NCI-H1930 (cell line): ENCODE measurements around the gene RALB.

Experiments used
- DNase-seq, 2 experiments: peaks; one replicate each; lab custom pipeline; 2025; lab: John Stamatoyannopoulos, UW

RALB gene

GRCh38 chr2:120262761-120263428, 10.2 kb downstream of the RALB start:
- no peak for DNase-seq

DNA sequence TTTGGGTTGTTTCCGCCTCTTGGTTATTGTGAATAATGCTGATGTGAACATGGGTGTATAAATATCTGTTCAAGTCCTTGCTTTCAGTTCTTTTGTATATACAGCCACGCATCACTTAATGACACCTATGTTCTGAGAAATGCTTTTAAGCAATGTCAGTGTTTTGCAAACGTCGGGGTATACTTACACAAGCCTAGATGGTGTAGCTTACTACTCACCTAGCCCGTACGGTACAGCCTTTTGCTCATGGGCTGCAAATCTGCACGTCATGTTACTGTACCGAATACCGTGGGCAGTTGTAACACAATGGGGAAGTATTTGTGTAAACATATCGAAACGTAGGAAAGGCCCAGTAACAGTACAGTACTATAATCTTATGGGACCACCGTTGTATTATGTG, 12.4 kb downstream of the RALB start:
- DNase-seq: no peak

- no peak for DNase-seq
These were observed 14.7 kb downstream of the RALB start for GRCh38 chr2:120267348-120267747.

- DNase-seq: no peak
These were observed 16.6 kb downstream of the RALB start for GRCh38 chr2:120269076-120269744.

DNA sequence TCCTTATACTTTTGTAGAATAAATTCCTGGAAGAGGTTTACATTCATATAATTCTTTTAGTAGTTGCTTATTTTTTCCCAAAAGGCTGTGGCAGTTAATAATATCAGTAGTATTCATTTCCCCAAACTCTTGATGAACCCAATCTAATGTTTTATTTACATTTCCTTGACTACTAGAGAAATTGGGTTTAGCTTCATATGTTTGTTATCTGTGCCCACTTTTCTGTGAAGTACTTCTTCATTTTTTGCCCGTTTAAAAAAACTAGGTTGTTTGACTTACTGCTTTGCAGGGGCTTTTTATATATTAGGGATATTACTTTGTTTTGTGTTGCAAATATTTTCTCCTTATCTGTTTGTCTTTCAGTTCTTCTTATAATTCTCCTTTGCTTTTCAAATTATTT, 17.2 kb downstream of the RALB start:
- DNase-seq: no peak

DNA sequence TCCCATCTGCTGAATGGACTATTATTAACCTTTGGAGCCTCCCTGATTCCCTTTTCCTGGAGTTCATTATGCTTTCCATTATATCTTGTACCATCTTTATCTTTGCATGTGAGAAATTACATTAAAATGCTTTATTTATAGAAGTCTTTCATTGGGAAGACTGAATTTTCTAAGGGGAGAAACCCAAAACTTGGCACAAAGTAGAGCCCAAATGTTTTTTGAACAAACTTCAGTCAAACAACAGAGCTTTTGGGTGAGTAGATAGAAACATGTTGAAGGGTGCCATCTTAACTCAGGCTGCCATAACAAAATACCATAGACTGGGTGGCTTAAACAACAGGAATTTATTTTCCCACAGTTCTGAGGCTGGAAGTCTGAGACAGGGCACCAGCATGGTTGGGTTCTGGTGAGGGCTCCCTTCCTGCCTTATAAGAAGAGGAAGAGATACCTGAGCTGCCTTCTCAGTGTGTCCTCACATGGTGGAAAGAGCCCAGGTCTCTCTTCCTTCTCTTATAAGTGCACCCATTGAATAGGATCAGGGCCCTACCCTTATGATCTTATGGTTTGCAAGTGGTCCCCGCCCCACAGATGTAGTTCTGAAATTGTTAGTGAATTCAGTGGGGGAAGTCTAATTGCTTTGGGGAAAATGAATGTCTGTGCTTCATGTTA, 19.2 kb downstream of the RALB start:
- no peak for DNase-seq

DNA sequence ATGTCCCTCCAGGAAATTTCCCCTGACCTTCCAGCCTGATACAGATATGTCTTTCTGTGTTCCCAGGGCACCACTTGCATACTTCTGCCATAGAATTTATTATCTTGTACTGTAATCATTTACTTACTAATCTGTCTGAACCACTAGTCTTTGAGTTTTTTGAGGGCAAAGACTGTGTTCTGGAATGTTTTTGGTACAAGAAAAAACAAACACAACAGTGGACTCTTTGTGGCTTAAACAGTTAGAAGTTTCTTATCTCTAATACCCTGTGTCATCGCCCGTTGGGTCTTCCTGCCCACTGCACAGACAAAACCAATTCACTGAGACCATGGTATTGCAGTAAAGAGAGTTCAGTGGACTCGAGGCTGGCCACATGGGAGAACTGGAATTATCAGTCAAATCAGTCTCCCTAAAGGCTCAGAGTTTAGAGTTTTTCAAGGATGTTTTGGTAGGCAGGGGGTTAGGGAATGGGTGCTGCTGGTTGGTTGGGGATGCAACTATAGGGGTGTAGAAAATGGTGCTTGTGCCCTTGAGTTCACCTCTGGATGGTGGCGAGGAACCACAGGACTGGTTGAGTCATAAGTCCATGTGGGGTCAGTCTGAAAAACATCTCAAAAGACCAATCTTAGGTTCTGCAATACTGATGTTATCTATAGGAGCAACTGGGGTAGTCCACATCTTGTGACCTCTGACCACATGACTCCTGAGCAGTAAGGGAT, 20.3 kb downstream of the RALB start:
- no peak for DNase-seq

DNA sequence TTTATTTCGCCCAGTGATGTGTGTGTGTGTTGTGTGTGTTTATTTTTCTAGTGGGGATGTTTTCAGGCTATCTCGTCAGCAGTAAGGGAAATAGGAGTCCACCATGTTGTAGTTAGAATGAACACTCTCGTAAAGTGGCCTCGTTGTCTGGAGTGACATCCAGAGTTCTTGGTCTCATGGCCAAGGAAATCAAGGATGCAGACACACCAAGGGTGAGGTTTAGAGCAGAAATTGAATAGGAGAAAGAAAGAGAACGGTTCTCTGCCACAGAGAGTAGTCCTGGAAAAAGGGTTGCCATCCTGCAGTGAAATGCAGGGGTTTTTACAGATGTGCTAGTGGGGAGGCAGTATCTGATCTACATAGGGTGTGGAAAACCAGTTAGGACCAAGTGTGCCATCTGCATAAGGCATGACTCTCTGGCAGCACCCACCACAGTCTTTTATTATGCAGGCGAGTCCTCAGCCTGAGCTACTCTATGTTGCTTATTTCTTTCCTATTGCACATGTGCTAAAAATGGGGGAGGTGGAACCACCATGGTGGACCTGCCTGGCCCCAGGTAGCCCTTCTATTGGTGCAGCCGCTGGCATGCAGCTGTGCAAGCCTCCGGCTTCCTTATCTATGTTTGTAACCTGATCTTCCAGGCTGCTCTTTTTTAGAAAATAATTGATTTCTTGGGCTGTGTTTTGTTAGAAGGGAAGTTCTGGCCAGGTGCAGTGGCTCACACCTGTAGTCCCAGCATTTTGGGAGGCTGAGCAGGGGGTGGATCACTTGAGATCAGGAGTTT, 23.2 kb downstream of the RALB start:
- DNase-seq: no peak

DNA sequence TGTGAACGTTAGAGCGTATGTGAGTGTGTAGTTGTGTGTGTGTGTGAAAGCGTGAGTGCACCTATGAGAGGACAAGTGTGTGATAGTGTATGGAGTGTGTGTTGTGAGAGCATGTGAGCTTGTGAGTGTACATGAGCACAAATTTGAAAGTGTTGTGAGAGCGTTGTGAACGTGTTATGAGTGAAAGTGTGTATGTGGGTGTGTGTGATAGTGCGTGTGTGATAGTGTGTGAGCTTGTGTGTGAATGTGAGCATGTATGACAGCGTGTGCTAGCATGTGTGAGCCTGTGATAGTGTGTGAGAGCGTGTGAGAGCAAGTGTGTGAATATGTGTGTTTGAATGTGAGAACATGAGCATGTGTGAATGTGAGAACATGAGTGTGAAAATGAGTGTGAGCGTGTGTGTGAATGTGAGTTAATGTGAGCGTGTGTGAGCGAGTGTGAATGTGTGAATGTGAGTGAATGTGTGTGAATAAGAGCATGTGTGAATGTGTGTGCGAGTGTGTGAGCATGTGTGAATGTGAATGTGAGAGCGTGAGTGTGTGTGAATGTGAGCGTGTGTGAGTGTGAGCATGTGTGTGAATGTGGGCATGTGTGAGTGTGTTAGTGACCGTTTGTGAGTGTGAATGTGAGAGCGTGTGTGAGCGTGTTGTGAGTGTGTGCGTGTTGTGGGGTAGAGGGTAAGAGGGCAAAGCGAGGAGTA, 25.0 kb downstream of the RALB start:
- no peak for DNase-seq

GRCh38 chr2:120278901-120279300, 26.2 kb downstream of the RALB start:
- no peak for DNase-seq

- DNase-seq: no peak
These were observed 27.1 kb downstream of the RALB start for GRCh38 chr2:120279708-120280107.

- DNase-seq: no peak
These were observed 31.0 kb downstream of the RALB start for GRCh38 chr2:120283649-120284048.

GRCh38 chr2:120285056-120285455, 32.4 kb downstream of the RALB start:
- DNase-seq: no peak

GRCh38 chr2:120287183-120288015, 34.7 kb downstream of the RALB start:
- no peak for DNase-seq

- DNase-seq: no peak
These were observed 35.3 kb downstream of the RALB start for GRCh38 chr2:120288016-120288373.

GRCh38 chr2:120289221-120289906, 36.7 kb downstream of the RALB start:
- DNase-seq: no peak

DNA sequence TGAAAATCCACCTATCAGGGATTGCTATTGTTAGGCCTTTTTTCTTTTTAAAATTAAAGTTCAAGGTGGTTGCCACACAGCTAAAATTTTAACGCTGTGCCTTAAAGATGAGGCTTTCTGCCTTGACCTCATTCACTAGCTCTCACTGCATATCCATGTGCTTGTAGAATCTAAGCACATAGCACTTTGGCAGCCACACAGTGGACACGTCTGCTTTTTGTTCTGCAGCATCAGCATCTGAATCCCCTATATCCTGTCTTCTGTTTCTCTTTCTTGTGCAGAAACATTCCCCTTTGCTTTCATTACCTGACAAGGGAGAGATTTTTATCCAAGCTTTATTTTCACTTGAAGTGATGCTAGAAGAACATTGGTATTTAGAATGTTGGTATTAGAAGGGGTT, 38.1 kb downstream of the RALB start:
- no peak for DNase-seq

- no peak for DNase-seq
These were observed 39.0 kb downstream of the RALB start for GRCh38 chr2:120291401-120292311.
